Middle frontal gyrus (tissue), 1 donor: ENCODE results near the gene MGME1.

Experiments used
- DNase-seq: peaks from one replicate; pipeline ENCODE4 v3.0.0-alpha.2; 2015; ENCODE audit warnings: low spot score; ENCODE audit errors: extremely low spot score

Gene MGME1

DNA sequence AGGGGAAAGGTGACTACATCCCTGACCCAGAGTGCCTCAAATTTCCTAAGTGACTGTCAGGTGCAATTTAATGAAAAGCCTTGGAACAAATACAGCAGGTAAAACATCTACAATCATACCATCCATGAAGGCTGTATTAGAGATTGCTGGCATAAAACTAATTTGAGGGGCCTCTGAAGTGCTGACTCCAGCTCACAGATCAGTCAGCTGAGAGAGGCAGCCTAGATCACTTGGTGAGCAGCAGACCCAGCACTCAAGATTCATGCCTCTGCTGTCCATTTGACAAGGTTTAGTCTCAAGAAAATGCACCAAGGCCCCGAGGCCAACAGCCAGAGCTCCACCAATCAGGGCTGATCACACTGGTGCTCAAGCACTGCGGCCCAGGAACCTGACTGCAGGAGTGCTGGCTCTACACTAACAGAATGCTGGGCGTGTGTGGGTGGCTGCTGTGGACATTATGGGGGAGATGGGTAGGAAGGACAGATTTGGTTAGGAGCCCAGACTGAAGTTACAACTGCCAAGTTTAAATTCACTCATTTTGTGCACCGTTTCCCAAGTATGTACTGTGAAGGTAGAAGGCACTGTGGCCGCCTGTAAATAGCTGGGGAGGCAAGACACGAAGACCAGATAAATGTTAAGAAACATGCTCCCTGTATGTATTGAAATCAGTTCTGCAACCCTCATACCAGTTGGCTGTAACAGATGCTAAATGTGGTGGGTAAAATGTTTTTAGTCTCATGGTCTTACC is 28.4 kb upstream of the MGME1 start:
- DNase-seq, result no peak

GRCh38 chr20:17941087-17941825 is 27.6 kb upstream of the MGME1 start:
- no peak for DNase-seq

DNA sequence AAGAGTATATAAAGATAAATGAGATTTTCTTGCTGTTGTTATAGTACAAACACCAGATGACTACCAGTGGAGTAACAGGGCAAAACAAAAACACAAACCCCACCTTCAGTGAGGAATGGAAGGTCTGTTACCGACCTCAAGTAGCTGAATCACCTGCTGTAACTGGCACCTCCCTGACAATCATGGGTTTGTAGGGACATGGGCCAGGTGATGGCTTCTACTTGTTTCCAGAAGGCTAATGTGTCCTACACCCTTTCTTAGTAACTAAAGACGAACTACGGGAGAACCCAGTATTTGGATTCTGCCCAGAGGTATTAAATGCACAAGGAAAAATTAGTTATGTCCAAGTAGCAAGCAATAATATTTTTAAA is 27.0 kb upstream of the MGME1 start:
- DNase-seq, result no peak

- no peak for DNase-seq
These were observed 25.5 kb upstream of the MGME1 start for GRCh38 chr20:17943343-17943742.

- no peak for DNase-seq
These were observed 23.9 kb upstream of the MGME1 start for GRCh38 chr20:17944854-17945474.

DNA sequence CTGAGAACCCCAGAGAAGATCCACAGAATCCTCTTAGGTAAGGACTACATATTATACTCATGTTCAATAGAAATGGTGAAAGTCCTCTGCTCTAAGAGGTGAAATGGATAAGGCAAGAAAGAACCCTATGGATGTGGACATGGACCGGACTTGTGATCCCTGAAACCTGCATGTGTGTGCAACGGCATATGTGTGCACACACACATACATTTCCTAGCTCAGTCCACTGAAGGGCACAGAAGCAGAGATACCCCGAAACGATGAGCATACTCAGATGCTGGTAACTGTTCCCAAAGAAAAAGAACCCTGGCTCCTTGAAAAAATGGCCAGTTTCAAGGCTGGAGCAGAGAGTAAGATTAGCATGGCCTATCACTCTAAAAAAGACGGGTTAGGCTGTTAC is 22.8 kb upstream of the MGME1 start:
- DNase-seq, result no peak

DNA sequence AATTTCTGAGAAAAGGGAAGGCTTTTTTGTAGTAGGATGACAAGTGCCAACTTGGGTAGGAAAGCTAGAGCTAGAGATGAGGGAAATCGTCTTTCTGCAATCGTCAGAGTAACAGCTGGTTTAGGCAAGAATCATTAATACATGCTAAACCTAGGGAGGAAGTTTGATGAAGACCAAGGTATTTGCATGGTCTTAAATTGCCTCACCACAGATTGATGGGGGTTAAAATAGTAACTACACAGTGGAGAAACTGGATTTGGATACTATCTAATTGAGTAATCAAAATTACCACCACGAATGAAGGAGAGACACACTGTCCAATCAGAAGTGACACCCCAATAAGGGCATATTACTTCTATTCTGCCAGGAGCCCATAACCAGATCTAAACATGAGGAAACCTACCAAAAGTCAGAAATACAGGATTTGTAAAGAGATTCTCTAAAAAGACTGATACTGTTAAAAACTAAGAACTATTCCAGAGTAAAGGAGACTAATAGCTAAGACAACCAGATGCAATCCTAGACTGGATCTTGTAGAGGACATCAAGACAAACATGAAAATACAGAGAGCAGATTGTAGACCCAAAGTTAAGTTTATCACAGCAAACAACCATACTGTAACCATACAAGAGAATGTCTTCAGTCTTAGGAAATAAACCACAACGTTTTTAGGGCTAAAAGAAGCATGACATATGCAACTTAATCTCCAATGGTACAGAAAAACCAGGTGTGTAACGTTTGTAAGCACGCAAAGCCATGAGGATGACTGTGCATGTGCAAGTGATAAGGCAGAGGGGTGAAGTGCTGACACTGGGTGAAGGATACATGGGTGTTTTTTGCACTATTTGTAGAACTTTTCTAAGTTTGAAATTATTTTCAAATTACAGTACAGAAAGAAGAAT is 22.0 kb upstream of the MGME1 start:
- no peak for DNase-seq

GRCh38 chr20:17947474-17947815 is 21.4 kb upstream of the MGME1 start:
- no peak for DNase-seq

- no peak for DNase-seq
These were observed 20.4 kb upstream of the MGME1 start for GRCh38 chr20:17948442-17948841.

GRCh38 chr20:17949899-17950298 is 18.9 kb upstream of the MGME1 start:
- DNase-seq, result no peak

DNA sequence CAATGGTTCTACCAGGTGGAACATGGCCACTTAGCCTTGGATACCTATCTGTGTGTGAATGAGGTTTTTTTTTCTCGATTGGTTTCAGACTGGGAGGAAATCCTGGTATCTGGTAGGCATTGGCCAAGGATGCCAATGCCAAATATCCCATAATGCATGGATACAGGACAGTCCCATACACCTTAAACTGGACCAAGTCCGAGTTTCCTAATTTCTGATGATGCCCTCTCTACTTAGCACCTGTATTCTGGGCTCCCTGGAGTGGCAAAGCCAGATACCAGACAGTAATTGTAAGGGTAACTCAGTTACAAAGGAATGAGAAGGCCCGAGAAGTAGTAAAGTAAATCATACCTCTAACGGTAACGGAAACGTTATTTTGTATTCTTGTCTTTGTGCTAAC is 18.1 kb upstream of the MGME1 start:
- DNase-seq, result no peak

DNA sequence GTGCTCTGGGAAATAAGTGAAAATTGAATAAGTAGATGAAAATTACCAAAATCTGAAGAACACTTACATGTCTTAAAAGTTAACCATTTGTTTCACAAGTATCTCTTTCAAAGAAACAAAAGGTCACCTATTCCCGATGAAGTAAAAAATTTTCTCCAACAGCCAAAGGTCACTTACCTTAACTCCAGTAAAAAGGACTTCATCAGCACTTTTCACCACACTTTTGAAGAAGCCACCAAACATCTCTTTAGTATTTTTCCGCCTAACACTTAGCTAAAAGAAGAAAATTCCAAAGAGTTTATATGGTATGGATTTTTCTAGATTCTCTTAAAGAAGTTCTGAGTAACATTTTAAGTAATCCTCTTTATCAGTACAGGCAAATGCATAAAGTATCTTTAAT is 17.5 kb upstream of the MGME1 start:
- no peak for DNase-seq

GRCh38 chr20:17952692-17953684 is 15.8 kb upstream of the MGME1 start:
- DNase-seq, result no peak

DNA sequence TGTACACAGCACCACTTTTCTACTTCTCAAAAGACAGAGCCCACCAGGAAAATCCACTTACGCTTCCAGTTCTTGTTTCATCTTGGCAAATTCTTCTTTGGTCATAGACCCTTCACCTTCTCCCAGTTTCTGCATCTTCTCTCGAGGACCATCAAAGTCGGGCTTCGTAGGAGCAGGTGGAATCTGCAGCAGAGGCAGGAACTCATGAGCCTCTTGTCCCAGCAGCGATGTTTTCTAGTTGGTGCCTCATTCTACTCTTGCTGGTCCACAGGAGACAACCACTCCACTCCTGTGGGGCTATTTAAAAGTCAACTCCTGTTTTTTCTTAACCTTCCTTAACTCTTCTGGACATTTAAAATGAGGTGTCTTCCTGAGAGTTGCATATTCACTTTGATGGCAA is 14.9 kb upstream of the MGME1 start:
- DNase-seq, result no peak

- no peak for DNase-seq
These were observed 13.5 kb upstream of the MGME1 start for GRCh38 chr20:17955302-17955701.

DNA sequence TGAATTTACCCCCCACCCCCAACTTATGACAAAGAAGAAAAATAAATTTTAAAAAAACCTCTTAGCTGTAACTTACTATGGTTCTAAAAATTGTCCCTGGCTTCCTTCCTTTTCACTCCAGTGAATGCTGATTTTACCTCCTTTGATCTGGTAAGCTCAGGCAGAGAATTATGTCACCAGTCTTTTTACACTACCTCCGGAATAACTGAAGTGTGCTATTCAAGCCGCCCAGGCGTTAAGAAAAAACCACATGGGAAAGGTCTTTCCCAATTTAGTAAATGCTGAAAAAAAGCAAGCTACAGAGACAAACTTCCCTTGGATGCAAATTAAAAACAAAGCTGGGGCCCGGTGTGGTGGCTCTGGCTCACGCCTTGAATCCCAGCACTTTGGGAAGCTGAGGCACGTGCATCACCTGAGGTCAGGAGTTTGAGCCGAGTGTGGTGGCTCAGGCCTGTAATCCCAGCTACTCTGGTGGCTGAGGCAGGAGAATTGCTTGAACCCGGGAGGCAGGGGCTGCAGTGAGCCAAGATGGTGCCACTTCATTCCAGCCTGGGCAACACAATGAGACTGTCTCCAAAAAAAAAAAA is 12.6 kb upstream of the MGME1 start:
- DNase-seq, result no peak

- no peak for DNase-seq
These were observed 11.1 kb upstream of the MGME1 start for GRCh38 chr20:17957505-17958363.

DNA sequence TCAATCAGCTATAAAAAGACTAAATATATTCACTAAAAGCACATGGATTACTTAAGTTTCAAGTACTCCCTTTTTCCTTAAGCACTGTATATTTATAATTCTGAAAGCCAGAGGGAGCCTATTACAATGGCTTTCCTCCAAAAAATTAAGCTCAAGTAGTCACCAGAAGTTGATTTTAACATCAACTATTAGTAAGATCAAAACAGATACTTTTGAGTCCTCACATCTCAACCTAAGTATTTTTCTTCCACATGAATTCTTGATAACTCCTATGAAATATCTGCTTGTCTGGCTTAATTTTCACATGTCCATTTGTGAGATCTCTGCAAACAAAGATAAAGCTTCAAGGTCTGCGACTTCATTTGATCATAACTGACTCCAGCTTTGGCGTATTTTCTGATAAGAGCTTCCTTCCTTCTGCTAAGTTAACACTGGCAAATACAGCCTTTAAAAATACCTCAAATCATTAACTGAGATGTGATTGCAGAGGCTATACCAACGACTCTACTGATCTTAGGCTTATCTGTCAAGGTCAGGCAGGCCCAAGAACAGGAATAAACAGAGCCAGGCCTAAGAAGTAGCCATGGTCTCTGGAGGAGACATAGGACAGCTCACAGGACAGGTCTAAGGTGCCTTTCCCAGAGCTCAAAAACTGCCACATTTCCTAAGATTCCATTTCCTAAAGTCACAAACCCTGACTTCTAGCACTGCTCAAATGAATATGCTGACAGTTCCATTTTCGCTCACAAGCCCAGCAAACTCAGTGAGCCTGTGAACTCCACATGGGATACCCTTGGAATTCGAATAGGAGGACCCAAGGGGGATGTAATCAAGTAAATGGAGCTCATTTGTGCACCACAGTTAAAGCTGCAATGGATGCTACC is 10.2 kb upstream of the MGME1 start:
- DNase-seq, result no peak
